ENCODE measurements around the gene CNTNAP5. TPM values are rescaled to one million over a fixed set of nuclear protein-coding genes. Genes with fewer than 3 reads are reported as not detected.

Gene CNTNAP5
- total RNA-seq, 1 donor from 2014 or later: 5.0 TPM

GRCh38 chr2:124663645-124663997, 638.5 kb downstream of the CNTNAP5 start:
- Mint-ChIP-seq H3K4me1 (ENCODE audit: unreplicated experiment) (no peaks in the 10 kb centered on the region), H3K36me3 (no peaks in the 10 kb centered on the region), H3K9me3 (no peaks in the 10 kb centered on the region), H3K4me3 (no peak overlapping the region), H3K27ac (no peak overlapping the region), H3K27me3 (no peaks in the 10 kb centered on the region)
- TF ChIP-seq CTCF (conservative IDR thresholded peaks at IDR 0.05): no peak
- DNase-seq (ENCODE audit: extremely low spot score, unreplicated experiment): no peak

GRCh38 chr2:124664363-124664762, 639.3 kb downstream of the CNTNAP5 start:
- Mint-ChIP-seq H3K27ac (no peak overlapping the region), H3K4me1 (ENCODE audit: unreplicated experiment) (no peaks in the 10 kb centered on the region), H3K36me3 (no peaks in the 10 kb centered on the region), H3K27me3 (no peaks in the 10 kb centered on the region), H3K4me3 (no peak overlapping the region), H3K9me3 (no peaks in the 10 kb centered on the region)
- TF ChIP-seq CTCF (conservative IDR thresholded peaks at IDR 0.05): no peak
- no peak for DNase-seq (ENCODE audit: extremely low spot score, unreplicated experiment)

GRCh38 chr2:124666976-124667375, 641.9 kb downstream of the CNTNAP5 start:
- TF ChIP-seq CTCF (conservative IDR thresholded peaks at IDR 0.05): no peak
- H3K4me1 Mint-ChIP-seq (ENCODE audit: unreplicated experiment): no peaks in the 10 kb centered on the region
- no peaks in the 10 kb centered on the region for H3K9me3 Mint-ChIP-seq

GRCh38 chr2:124668161-124668560, 643.1 kb downstream of the CNTNAP5 start:
- no peak overlapping the region for H3K27ac Mint-ChIP-seq
- TF ChIP-seq CTCF (conservative IDR thresholded peaks at IDR 0.05): no peak

More at GRCh38 chr2:124666976-124667375, 641.9 kb downstream of the CNTNAP5 start:
- DNase-seq (ENCODE audit: extremely low spot score, unreplicated experiment): no peak
- H3K27ac Mint-ChIP-seq: peak overlapping the region; percentile 3
- no peaks in the 10 kb centered on the region for H3K36me3 Mint-ChIP-seq
- H3K27me3 Mint-ChIP-seq: no peaks in the 10 kb centered on the region
- H3K4me3 Mint-ChIP-seq: no peak overlapping the region

GRCh38 chr2:124670187-124670586, 645.1 kb downstream of the CNTNAP5 start:
- Mint-ChIP-seq H3K4me3 (no peak overlapping the region), H3K36me3 (no peaks in the 10 kb centered on the region), H3K27me3 (no peaks in the 10 kb centered on the region), H3K9me3 (no peaks in the 10 kb centered on the region), H3K4me1 (ENCODE audit: unreplicated experiment) (no peaks in the 10 kb centered on the region), H3K27ac (no peak overlapping the region)
- no peak for DNase-seq (ENCODE audit: extremely low spot score, unreplicated experiment)
- TF ChIP-seq CTCF (conservative IDR thresholded peaks at IDR 0.05): no peak

More at GRCh38 chr2:124668161-124668560, 643.1 kb downstream of the CNTNAP5 start:
- Mint-ChIP-seq H3K4me1 (ENCODE audit: unreplicated experiment) (no peaks in the 10 kb centered on the region), H3K27me3 (no peaks in the 10 kb centered on the region), H3K9me3 (no peaks in the 10 kb centered on the region), H3K36me3 (no peaks in the 10 kb centered on the region), H3K4me3 (no peak overlapping the region)
- DNase-seq (ENCODE audit: extremely low spot score, unreplicated experiment): no peak

- Mint-ChIP-seq H3K27me3 (no peaks in the 10 kb centered on the region), H3K4me3 (no peak overlapping the region), H3K36me3 (peaks cover 4% of the 10 kb centered on the region), H3K27ac (no peak overlapping the region), H3K4me1 (ENCODE audit: unreplicated experiment) (peaks cover 8% of the 10 kb centered on the region), H3K9me3 (peaks cover 8% of the 10 kb centered on the region)
- TF ChIP-seq CTCF (conservative IDR thresholded peaks at IDR 0.05): no peak
- DNase-seq (ENCODE audit: extremely low spot score, unreplicated experiment): no peak
Observed at GRCh38 chr2:124678043-124678442, 653.0 kb downstream of the CNTNAP5 start.

Measured in type B pancreatic cell (in vitro differentiated cells).